B cell (primary cell): ENCODE measurements around the gene HAUS3. TPM values are rescaled to one million over a fixed set of nuclear protein-coding genes. Genes with fewer than 3 reads are reported as not detected.

Experiments
- ATAC-seq: fragments of 200-7000 bp; cut with Tn5 transposase; one replicate; pipeline ENCODE4 v1.10.0; 2021; ENCODE audit warnings: low read depth, mild to moderate bottlenecking, moderate number of reproducible peaks, moderate library complexity
- CTCF ChIA-PET: fragments of 350-600 bp; sonication (Branson Sonifier 250); formaldehyde crosslinking; loops from one replicate; lab custom pipeline; 2021; ENCODE audit warnings: antibody characterized with exemption, inconsistent platforms; lab: Charles Lee
- POLR2A ChIA-PET: fragments of 350-600 bp; sonication (Branson Sonifier 250); formaldehyde crosslinking; loops from one replicate; lab custom pipeline; 2021; ENCODE audit warnings: antibody characterized with exemption; lab: Charles Lee
- DNase-seq: peaks from one replicate; pipeline ENCODE4 v3.0.0; 2013
- H2AFZ ChIP-seq: 2 replicates; pipeline ENCODE4 v1.6.1; 2012; ENCODE audit warnings: mild to moderate bottlenecking, low read depth, low read length; ENCODE audit not compliant: insufficient read depth, poor library complexity, severe bottlenecking
- H3K27ac ChIP-seq, 2 donors: 1 replicate in 1 of 2; 2 replicates in 1 of 2; pipeline ENCODE4 v1.5.1; 2012 to 2013; ENCODE audit warnings: low read length in 2 of 2, mild to moderate bottlenecking in 2 of 2, moderate library complexity in 1 of 2
- H3K27me3 ChIP-seq, 4 experiments: fragments of 200-600 bp in 1 of 4; sonication (generic) in 1 of 4; replicated peaks in 1 of 4; 1 replicate in 2 of 4; 2 replicates in 2 of 4; pipeline versions ENCODE4 v1.6.1 to v1.7.0; 2013 to 2016; ENCODE audit warnings: low read length in 3 of 4, mild to moderate bottlenecking in 2 of 4, mixed read lengths in 1 of 4, moderate library complexity in 1 of 4; ENCODE audit not compliant: insufficient read depth in 4 of 4, control insufficient read depth in 3 of 4; ENCODE audit errors: control extremely low read depth in 1 of 4
- H3K36me3 ChIP-seq, 2 experiments: replicated peaks in 1 of 2; 1 replicate in 1 of 2; 2 replicates in 1 of 2; pipeline versions ENCODE4 v1.6.1 to v1.7.1; 2013; ENCODE audit warnings: low read length in 1 of 2; ENCODE audit not compliant: insufficient read depth in 2 of 2, control insufficient read depth in 1 of 2; ENCODE audit errors: control extremely low read depth in 1 of 2, extremely low read depth in 1 of 2
- H3K4me1 ChIP-seq, 2 donors: fragments of 200-600 bp in 1 of 2; sonication (generic) in 1 of 2; 1 replicate in 1 of 2; 2 replicates in 1 of 2; pipeline versions ENCODE4 v1.5.1 to v1.6.1; 2013 to 2017; ENCODE audit warnings: low read length in 2 of 2; ENCODE audit not compliant: control insufficient read depth in 2 of 2, insufficient read depth in 2 of 2
- H3K4me2 ChIP-seq: replicated peaks from 2 replicates; pipeline ENCODE3; 2012; ENCODE audit warnings: mild to moderate bottlenecking, low read depth, low read length; ENCODE audit not compliant: poor library complexity, severe bottlenecking
- H3K4me3 ChIP-seq, 5 experiments: fragments of 200-600 bp in 1 of 5; sonication (generic) in 1 of 5; 1 replicate in 3 of 5; 2 replicates in 2 of 5; pipeline versions ENCODE4 v1.5.1 to v1.7.0; 2011 to 2016; ENCODE audit warnings: low read length in 4 of 5, mild to moderate bottlenecking in 4 of 5, low read depth in 2 of 5, control low read depth in 1 of 5, moderate library complexity in 1 of 5; ENCODE audit not compliant: insufficient read depth in 1 of 5; ENCODE audit errors: control extremely low read depth in 1 of 5, extremely low read depth in 1 of 5
- H3K79me2 ChIP-seq: fragments of 200-600 bp; sonication (generic); one replicate; pipeline ENCODE4 v1.6.0; 2016; ENCODE audit warnings: low read length; ENCODE audit not compliant: control insufficient read depth, insufficient read depth
- H3K9ac ChIP-seq: fragments of 200-600 bp; sonication (generic); 2 replicates; pipeline ENCODE4 v1.6.1; 2017; ENCODE audit warnings: mild to moderate bottlenecking, low read length, moderate library complexity
- H3K9me3 ChIP-seq, 3 donors: one replicate each; pipeline versions ENCODE4 v1.6.1 to v1.7.1; 2013; ENCODE audit warnings: low read length in 2 of 3; ENCODE audit not compliant: control insufficient read depth in 2 of 3, insufficient read depth in 1 of 3; ENCODE audit errors: control extremely low read depth in 1 of 3
- H4K20me1 ChIP-seq: 2 replicates; pipeline ENCODE4 v1.6.0; 2012; ENCODE audit warnings: mild to moderate bottlenecking, low read length; ENCODE audit not compliant: insufficient read depth, control insufficient read depth, poor library complexity, severe bottlenecking
- H3K27ac Mint-ChIP-seq: one replicate; pipeline ENCODE4 v1.8.0; 2021; ENCODE audit warnings: mixed read lengths
- H3K27me3 Mint-ChIP-seq: one replicate; pipeline ENCODE4 v1.8.0; 2021; ENCODE audit warnings: mixed read lengths
- H3K4me1 Mint-ChIP-seq: one replicate; pipeline ENCODE4 v1.8.0; 2021; ENCODE audit warnings: mixed read lengths
- H3K4me3 Mint-ChIP-seq: one replicate; pipeline ENCODE4 v1.8.0; 2021; ENCODE audit warnings: mixed read lengths
- H3K9me3 Mint-ChIP-seq: one replicate; pipeline ENCODE4 v1.8.0; 2022; ENCODE audit warnings: mixed read lengths; ENCODE audit not compliant: insufficient read depth
- CTCF ChIP-seq: fragments of 200-600 bp; IDR thresholded peaks from one replicate; pipeline ENCODE4 v1.8.0; 2022; ENCODE audit warnings: antibody characterized with exemption, mild to moderate bottlenecking
- EZH2 ChIP-seq: IDR thresholded peaks from 2 replicates; pipeline ENCODE4 v1.6.1; 2012; ENCODE audit warnings: borderline replicate concordance, low read depth, mild to moderate bottlenecking, moderate library complexity, low read length; ENCODE audit not compliant: insufficient read depth, poor library complexity, severe bottlenecking
- WGBS: methylation state at CpG from one replicate; pipeline ENCODE4 v1.1.5; 2013; ENCODE audit warnings: missing lambda C conversion rate; ENCODE audit not compliant: insufficient coverage; 5-methylcytosine and 5-hydroxymethylcytosine counted together
- intact Hi-C: fragments of 100-400 bp; cut with micrococcal nuclease; formaldehyde crosslinking; loops from one replicate; pipeline ENCODE4 v1.10.0; 2022
- polyA plus RNA-seq: library from polyadenylated mRNA; depleted of rRNA; stranded (reverse); fragments of >200 nt; gene quantifications from 2 replicates; pipeline ENCODE4 v1.2.3, GENCODE V29; 2012
- total RNA-seq, 2 donors: library from RNA; stranded (reverse); fragments of 120-200 nt in 1 of 2; gene quantifications; 1 replicate in 1 of 2; 2 replicates in 1 of 2; pipeline versions ENCODE4 v1.2.3 to v1.2.4, GENCODE V29; 2013 to 2022

HAUS3 gene
- total and polyA plus RNA-seq, 2 donors (not counting 1 experiment from before 2014, with no cell fraction given) = 8.2 to 26.5 TPM

GRCh38 chr4:2269618-2270163 lies 27.8 kb upstream of the HAUS3 start:
- no peak for ATAC-seq
- no peaks in the 10 kb centered on the region for H3K4me1 Mint-ChIP-seq

GRCh38 chr4:2269206-2269531 lies 27.2 kb upstream of the HAUS3 start:
- WGBS = 82% methylated on average over 5 of the region's 6 CpGs
- intact Hi-C loops = loop anchor here (10.0 kb wide), 1 partner anchor 426 kb away; no protein-coding TSS in a partner anchor
- Histone ChIP-seq H2AFZ (no peak overlapping the region), H3K79me2 (peaks cover 4% of the 10 kb centered on the region), H3K9ac (no peak overlapping the region), H3K27me3 (no peaks in the 10 kb centered on the region), H3K36me3 (no peaks in the 10 kb centered on the region), H3K4me3 (no peak overlapping the region), H3K9me3 (no peaks in the 10 kb centered on the region), H3K4me1 (peaks cover 0 to 3% of the 10 kb centered on the region in 2 donors), H3K4me2 (no peak overlapping the region), H3K27ac (no peak overlapping the region), H4K20me1 (no peaks in the 10 kb centered on the region)
- ATAC-seq (no peak), DNase-seq (no peak)
- H3K4me1 Mint-ChIP-seq = no peaks in the 10 kb centered on the region
- H3K9me3 Mint-ChIP-seq = no peaks in the 10 kb centered on the region
- CTCF ChIA-PET = no interaction called here
- no peaks in the 10 kb centered on the region for H3K27me3 Mint-ChIP-seq
- POLR2A ChIA-PET = no interaction called here
- H3K4me3 Mint-ChIP-seq = no peak overlapping the region
- TF ChIP-seq EZH2 = no peak
- no peak for TF ChIP-seq CTCF
- H3K27ac Mint-ChIP-seq = no peak overlapping the region

More at GRCh38 chr4:2269618-2270163, 27.8 kb upstream of the HAUS3 start:
- Histone ChIP-seq H3K27me3 (no peaks in the 10 kb centered on the region), H3K4me3 (no peak overlapping the region), H2AFZ (no peak overlapping the region), H3K9me3 (no peaks in the 10 kb centered on the region), H3K27ac (no peak overlapping the region), H3K9ac (no peak overlapping the region), H3K4me1 (no peaks in the 10 kb centered on the region), H3K4me2 (no peak overlapping the region), H3K79me2 (peaks cover 4% of the 10 kb centered on the region), H4K20me1 (no peaks in the 10 kb centered on the region), H3K36me3 (no peaks in the 10 kb centered on the region)
- WGBS = 78% methylated on average over 8 of the region's 12 CpGs
- ChIA-PET POLR2A (no interaction called here), CTCF (no interaction called here)
- H3K27me3 Mint-ChIP-seq = no peaks in the 10 kb centered on the region
- H3K27ac Mint-ChIP-seq = no peak overlapping the region
- no peak for DNase-seq
- no peak overlapping the region for H3K4me3 Mint-ChIP-seq
- intact Hi-C loops = loop anchor here (10.0 kb wide), 1 partner anchor 425 kb away; no protein-coding TSS in a partner anchor
- TF ChIP-seq EZH2 (no peak), CTCF (no peak)
- no peaks in the 10 kb centered on the region for H3K9me3 Mint-ChIP-seq
